Prostate gland (tissue), 2 donors: Measurements from ENCODE around the gene KCNK13. TPM values are rescaled to one million over a fixed set of nuclear protein-coding genes. Genes with fewer than 3 reads are reported as not detected.
"Not testable (repeated sequence)": the region's sequence is repeated elsewhere in the genome, so short reads cannot be mapped to it uniquely, and the experiment has no call there.

Experiments used
- DNase-seq: peaks from one replicate; pipeline ENCODE4 v3.0.0-alpha.2; 2019; ENCODE audit warnings: low spot score
- H3K27ac ChIP-seq, 2 donors: fragments of 200-600 bp; sonication (generic); 2 replicates each; pipeline ENCODE4 v1.5.1; 2017 to 2019
- H3K27me3 ChIP-seq: fragments of 200-600 bp; sonication (generic); replicated peaks from 2 replicates; pipeline ENCODE4 v1.5.1; 2019; ENCODE audit not compliant: insufficient read depth
- H3K36me3 ChIP-seq, 2 donors: fragments of 200-600 bp; sonication (generic); 1 replicate in 1 of 2; 2 replicates in 1 of 2; pipeline versions ENCODE4 v1.5.1 to v1.8.1; 2017 to 2019
- H3K4me1 ChIP-seq: fragments of 200-600 bp; sonication (generic); replicated peaks from 2 replicates; pipeline ENCODE4 v1.5.1; 2019
- H3K4me3 ChIP-seq, 2 donors: fragments of 200-600 bp; sonication (generic); 2 replicates each; pipeline ENCODE4 v1.5.1; 2017 to 2019
- H3K9me3 ChIP-seq: fragments of 200-600 bp; sonication (generic); 2 replicates; pipeline ENCODE4 v1.5.1; 2017
- POLR2A ChIP-seq: fragments of 450-650 bp; IDR thresholded peaks from one replicate; pipeline ENCODE4 v1.6.1; 2016; ENCODE audit warnings: antibody characterized with exemption, mild to moderate bottlenecking
- POLR2AphosphoS5 ChIP-seq: sonication (generic); formaldehyde crosslinking; IDR thresholded peaks from one replicate; pipeline ENCODE4 v1.6.1; 2017; ENCODE audit warnings: antibody characterized with exemption
- WGBS: methylation state at CpG from one replicate; pipeline ENCODE4 v1.1.5; 2018; 5-methylcytosine and 5-hydroxymethylcytosine counted together
- intact Hi-C: fragments of 100-400 bp; cut with DNase I; formaldehyde crosslinking; loops from one replicate; pipeline ENCODE4 v1.14.2; 2022
- total RNA-seq, 2 donors: library from RNA; depleted of rRNA; stranded (reverse); fragments of >200 nt; gene quantifications; one replicate each; pipeline ENCODE4 v1.1.0, GENCODE V29; 2016
- TF ChIP-seq, protein P1 (sequence below), 4 experiments: fragments of 200-600 bp in 2 of 4; fragments of 450-650 bp in 2 of 4; sonication (generic) in 2 of 4; IDR thresholded peaks; 1 replicate in 3 of 4; 2 replicates in 1 of 4; pipeline ENCODE4 v1.5.1; 2016 to 2019; ENCODE audit warnings: antibody characterized with exemption in 4 of 4, mild to moderate bottlenecking in 2 of 4, moderate library complexity in 2 of 4

Gene KCNK13
- total RNA-seq, 2 donors from 2014 or later: 0.09 to 36.8 TPM

DNA sequence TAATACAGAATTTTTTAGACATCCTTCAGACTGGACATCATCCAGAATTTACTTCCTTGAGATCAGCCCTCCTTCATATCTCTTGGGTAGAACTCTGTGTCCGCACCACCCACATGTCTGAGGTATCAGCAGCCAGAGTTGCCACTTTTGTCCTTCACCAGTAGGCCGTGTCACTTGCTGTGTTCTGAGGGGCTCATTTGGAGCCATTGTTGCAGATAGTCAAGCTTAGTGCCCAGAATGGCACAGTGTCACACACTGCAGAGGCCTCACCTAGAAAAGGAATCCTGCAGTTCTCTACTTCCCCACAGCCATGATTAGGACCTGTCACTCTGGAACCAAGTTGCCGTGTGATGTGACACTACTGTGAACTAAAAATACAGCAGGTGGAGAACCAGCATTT is 36.9 kb upstream of the KCNK13 start:
- DNase-seq: no peak
- Histone ChIP-seq H3K36me3 (no peaks in the 10 kb centered on the region), H3K27me3 (no peaks in the 10 kb centered on the region)

DNA sequence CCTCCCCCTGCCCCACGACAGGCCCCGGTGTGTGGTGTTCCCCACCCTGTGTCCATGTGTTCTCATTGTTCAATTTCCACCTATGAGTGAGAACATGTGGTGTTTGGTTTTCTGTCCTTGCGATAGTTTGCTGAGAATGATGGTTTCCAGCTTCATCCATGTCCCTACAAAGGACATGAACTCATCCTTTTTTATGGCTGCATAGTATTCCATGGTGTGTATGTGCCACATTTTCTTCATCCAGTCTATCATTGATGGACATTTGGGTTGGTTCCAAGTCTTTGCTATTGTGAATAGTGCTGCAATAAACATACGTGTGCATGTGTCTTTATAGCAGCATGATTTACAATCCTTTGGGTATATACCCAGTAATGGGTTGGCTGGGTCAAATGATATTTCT is 35.2 kb upstream of the KCNK13 start:
- intact Hi-C loops, H3K9me3 ChIP-seq, H3K36me3 ChIP-seq, H3K27me3 ChIP-seq, H3K4me1 ChIP-seq, H3K4me3 ChIP-seq, H3K27ac ChIP-seq, DNase-seq: not testable (repeated sequence)
- WGBS: 97% methylated on average over 4 of the region's 4 CpGs

More for the DNA sequence above, 36.9 kb upstream of the KCNK13 start:
- intact Hi-C loops: no loop called here
- Histone ChIP-seq H3K4me3 (no peak overlapping the region), H3K4me1 (no peaks in the 10 kb centered on the region), H3K9me3 (no peaks in the 10 kb centered on the region), H3K27ac (no peak overlapping the region)
- 94% methylated on average over 3 of the region's 3 CpGs for WGBS
- TF ChIP-seq POLR2AphosphoS5 (no peak), POLR2A (no peak)
- TF ChIP-seq, protein P1, sequence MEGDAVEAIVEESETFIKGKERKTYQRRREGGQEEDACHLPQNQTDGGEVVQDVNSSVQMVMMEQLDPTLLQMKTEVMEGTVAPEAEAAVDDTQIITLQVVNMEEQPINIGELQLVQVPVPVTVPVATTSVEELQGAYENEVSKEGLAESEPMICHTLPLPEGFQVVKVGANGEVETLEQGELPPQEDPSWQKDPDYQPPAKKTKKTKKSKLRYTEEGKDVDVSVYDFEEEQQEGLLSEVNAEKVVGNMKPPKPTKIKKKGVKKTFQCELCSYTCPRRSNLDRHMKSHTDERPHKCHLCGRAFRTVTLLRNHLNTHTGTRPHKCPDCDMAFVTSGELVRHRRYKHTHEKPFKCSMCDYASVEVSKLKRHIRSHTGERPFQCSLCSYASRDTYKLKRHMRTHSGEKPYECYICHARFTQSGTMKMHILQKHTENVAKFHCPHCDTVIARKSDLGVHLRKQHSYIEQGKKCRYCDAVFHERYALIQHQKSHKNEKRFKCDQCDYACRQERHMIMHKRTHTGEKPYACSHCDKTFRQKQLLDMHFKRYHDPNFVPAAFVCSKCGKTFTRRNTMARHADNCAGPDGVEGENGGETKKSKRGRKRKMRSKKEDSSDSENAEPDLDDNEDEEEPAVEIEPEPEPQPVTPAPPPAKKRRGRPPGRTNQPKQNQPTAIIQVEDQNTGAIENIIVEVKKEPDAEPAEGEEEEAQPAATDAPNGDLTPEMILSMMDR (IDR thresholded peaks at IDR 0.05): no peak

DNA sequence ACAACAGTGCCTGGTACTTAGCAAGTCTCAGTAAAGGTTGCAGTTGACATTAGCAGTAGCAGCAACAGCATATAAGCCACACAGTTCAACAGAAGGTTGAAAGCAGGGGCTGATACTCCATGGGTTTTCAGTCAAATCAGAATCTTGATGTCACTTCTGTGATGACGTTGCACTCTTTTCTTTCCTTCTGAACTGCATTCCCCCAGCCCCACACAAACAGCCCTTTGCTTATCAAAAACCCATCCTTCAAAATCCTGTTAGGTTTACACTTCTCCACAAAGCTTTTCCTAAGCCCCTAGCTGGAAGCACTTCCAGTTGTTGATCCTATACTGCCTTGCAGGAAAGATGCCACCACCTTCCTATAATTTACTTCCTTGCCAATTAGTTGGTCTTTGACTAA is 34.0 kb upstream of the KCNK13 start:
- H3K27me3 ChIP-seq: no peaks in the 10 kb centered on the region
- TF ChIP-seq POLR2AphosphoS5: no peak
- no peak for TF ChIP-seq POLR2A
- TF ChIP-seq, protein P1 (IDR thresholded peaks at IDR 0.05): no peak
- 82% methylated on average over 1 of the region's 1 CpG for WGBS
- no peak overlapping the region for H3K4me3 ChIP-seq
- H3K36me3 ChIP-seq: no peaks in the 10 kb centered on the region
- intact Hi-C loops: no loop called here
- DNase-seq: no peak
- no peak overlapping the region for H3K27ac ChIP-seq
- no peaks in the 10 kb centered on the region for H3K9me3 ChIP-seq
- H3K4me1 ChIP-seq: no peaks in the 10 kb centered on the region

DNA sequence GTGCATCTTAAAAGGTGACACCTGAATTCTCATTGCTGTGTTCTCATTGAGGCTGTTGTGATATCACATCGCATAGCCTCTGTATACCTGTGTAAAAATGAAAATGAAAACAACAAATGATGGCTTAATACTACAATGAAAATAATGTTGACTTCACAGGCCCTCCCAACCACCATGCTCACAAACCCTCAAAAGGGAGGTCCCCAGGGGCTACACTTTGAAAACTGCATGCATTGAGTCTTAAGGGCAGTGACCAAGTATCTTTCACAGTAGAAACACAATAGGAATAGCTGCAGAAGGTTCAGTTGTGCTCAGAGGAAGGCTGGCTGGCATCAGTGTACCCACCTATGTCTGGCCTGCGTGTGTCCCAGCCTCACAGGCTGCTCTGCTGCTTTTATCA is 27.6 kb upstream of the KCNK13 start:
- no peak overlapping the region for H3K4me3 ChIP-seq
- intact Hi-C loops: no loop called here
- no peak overlapping the region for H3K27ac ChIP-seq
- 100% methylated on average over 2 of the region's 2 CpGs for WGBS
- H3K9me3 ChIP-seq: no peaks in the 10 kb centered on the region
- H3K36me3 ChIP-seq: no peaks in the 10 kb centered on the region
- TF ChIP-seq POLR2AphosphoS5: no peak
- TF ChIP-seq, protein P1 (IDR thresholded peaks at IDR 0.05): no peak
- H3K4me1 ChIP-seq: no peaks in the 10 kb centered on the region
- no peak for DNase-seq
- H3K27me3 ChIP-seq: no peaks in the 10 kb centered on the region

- no peaks in the 10 kb centered on the region for H3K27me3 ChIP-seq
- H3K9me3 ChIP-seq: no peaks in the 10 kb centered on the region
- DNase-seq: no peak
- no peaks in the 10 kb centered on the region for H3K4me1 ChIP-seq
- 78% methylated on average over 6 of the region's 6 CpGs for WGBS
- intact Hi-C loops: no loop called here
- H3K36me3 ChIP-seq: no peaks in the 10 kb centered on the region
- H3K4me3 ChIP-seq: no peak overlapping the region
- TF ChIP-seq POLR2A (no peak), POLR2AphosphoS5 (no peak)
- TF ChIP-seq, protein P1 (IDR thresholded peaks at IDR 0.05): no peak
- no peak overlapping the region for H3K27ac ChIP-seq
Measured at GRCh38 chr14:90034835-90035525, 26.8 kb upstream of the KCNK13 start.
